ENCODE results near the gene VAMP8.
A peak's percentile ranks its signal among the peaks of the same experiment; 100 is the strongest.
"Not testable (repeated sequence)": the region's sequence is repeated elsewhere in the genome, so short reads cannot be mapped to it uniquely, and the experiment has no call there.

Gene VAMP8

DNA sequence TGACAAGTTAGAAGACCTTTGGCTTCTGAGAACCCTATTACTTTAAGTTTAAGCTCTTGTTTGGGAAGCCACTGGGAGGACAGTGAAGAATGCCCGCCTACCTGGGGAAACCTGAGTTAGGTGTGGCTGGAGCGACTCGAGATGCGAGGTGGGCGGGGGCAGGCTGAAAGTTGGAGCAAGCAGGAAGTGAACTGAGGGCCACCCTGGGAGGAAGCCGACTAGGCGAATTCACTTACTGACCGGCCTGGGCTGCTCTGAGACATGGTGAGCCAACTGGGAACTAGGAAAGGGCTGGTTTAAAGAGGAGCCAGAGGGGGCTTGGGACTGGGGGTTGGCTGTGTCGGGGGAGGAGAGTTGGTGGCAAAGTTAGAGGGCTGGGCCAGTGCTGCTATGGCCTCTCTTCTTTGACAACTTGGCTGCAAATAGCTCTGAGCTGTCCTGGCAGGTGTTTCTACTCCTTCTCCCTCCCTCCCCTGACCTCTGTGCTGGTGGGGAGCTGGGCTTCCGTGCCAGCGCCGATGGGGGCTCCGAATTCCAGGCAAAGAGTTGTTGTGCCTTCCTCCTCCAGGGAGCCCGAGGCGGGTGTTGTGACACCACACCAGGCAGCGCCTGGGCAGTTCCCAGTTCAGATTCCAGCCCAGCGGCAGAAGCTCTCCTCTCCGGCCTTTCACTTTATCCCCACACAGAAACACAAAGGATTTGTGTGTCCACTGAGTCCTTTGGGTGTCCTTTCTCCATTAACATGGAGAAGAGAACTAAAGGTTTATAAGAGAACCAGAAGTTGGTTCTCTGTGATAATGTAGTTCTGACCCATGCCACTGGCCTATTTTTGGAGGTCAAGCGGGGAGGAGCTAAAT lies at the start of gene VAMP8:
Gene VAMP8 (plus strand): TSS at position 201 of the 857 bp plus-strand sequence. CDS start 61 bp downstream, at position 262.
- DNase-seq: peak; percentile 88

DNA sequence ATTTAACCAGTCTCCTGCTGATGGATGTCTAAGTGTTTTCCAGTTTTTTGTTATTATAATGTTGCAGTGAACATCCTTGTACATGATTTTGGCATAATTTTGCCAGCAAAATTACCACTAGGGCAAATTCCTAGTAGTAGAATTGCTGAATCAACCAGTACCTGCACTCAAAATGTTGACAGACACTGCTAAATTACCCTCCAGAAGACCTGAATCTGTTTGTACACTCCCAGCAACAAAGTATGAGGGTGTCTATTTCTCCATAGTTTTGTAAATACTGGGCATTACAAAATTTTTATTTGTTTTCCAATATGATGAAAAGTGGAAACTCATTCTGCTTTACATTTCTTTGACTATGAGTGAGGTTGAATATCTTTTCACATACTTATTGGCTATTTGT lies 49.6 kb upstream of the VAMP8 start:
- no peak for DNase-seq

DNA sequence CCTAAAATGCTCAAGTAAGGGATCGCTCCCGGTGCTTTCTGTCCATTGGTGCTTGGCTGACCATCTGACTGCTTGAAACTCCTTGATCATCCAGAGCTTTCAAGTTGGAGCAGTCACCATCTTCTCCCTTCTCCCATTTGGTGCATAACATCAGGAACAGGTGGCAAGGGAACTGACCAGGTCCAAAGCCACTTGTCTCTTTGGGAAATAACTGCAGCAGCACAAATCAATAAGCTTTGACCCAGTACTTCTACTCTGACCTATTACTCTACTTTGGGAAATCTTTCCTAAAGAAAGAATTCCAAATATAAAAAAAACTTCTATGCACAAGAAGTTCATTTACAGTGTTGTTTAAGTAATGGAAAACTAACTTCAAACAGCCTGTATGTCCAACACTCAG lies 49.0 kb upstream of the VAMP8 start:
- no peak for DNase-seq

DNA sequence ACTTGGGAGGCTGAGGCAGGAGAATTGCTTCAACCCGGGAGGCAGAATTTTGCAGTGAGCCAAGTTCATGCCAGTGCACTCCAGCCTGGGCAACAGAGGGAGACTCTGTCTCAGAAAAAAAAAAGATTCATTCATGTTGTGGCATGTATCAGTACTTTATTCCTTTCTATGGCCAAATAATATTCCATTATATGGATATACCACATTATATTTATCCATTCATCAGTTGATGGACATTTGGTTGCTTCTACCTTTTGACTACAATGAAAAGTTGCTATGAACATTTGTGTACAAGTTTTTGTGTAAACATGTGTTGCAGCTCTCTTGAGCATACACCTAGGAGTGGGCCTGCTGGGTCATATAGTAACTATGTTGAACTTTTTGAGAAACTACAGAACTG lies 47.6 kb upstream of the VAMP8 start:
- DNase-seq: no peak

DNA sequence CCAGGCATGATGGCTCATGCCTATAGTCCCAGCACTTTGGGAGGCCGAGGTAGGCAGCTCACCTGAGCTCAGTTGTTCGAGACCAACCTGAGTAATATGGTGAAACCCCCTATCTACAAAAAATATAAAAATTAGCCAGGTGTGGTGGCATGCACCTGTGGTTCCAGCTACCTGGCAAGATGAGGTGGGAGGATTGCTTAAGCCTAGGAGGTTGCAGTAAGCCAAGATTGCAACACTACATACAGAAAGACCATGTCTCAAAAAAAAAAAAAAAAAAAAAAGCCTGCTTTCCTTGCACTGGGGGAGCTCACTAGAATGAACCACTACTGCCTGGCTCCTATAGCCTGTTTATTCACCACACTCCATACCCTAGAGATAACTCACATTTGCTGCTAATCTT lies 45.8 kb upstream of the VAMP8 start:
- no peak for DNase-seq

DNA sequence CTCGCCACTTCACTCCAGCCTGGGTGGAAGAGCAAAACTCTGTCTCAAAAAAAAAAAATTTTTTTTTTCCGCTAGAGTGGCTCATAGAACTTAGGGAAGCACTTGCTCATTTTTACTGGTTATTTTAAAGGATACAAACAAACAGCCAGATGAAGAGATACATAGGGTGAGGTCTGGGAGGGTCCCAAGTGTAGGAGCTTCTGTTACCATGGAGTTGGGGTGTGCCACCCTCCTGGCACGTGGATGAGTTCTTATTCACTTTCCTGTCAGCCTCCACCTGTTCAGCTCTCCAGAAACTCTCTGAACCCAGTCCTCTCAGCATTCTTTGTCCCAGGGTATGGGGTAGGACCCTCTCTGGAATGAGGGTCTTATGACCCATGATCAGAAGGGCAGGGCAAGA lies 43.3 kb upstream of the VAMP8 start:
- DNase-seq: no peak

DNA sequence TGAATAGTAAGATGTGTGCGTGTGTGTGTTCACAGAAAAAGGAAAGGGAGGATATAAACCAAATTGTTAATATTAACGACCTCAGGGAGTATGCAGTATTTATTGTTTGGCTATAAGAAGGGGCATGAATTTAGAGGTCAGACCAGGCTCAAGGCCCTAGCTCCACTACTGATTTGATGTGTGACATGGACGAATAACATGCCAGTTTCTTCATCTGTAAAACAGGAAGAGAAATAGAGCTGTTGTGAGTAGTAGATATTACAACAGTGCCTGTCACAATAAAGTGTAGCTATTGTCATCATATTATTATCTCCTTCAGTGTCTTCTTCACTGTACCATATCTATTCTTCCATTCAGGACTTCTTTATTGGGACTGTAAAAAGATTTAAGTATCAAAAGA lies 42.5 kb upstream of the VAMP8 start:
- no peak for DNase-seq

DNA sequence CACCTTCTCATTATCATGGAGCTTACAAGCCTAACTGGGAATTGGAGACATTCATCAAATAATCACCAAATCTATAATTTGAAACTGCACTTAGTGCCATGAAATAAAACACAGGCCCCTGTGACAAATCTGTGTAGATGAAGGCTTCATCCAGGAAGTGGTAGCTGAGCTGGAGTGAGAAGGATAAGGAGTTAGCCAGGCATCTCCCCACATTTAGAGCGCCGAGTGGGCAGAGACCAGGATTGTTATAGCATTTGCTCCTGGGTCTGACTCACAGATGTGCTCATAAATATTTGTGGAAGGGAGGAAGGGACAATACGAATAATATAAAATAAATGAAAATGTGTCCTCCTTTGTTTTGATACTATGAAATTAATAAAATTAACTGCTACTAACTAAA lies 40.9 kb upstream of the VAMP8 start:
- DNase-seq: no peak

DNA sequence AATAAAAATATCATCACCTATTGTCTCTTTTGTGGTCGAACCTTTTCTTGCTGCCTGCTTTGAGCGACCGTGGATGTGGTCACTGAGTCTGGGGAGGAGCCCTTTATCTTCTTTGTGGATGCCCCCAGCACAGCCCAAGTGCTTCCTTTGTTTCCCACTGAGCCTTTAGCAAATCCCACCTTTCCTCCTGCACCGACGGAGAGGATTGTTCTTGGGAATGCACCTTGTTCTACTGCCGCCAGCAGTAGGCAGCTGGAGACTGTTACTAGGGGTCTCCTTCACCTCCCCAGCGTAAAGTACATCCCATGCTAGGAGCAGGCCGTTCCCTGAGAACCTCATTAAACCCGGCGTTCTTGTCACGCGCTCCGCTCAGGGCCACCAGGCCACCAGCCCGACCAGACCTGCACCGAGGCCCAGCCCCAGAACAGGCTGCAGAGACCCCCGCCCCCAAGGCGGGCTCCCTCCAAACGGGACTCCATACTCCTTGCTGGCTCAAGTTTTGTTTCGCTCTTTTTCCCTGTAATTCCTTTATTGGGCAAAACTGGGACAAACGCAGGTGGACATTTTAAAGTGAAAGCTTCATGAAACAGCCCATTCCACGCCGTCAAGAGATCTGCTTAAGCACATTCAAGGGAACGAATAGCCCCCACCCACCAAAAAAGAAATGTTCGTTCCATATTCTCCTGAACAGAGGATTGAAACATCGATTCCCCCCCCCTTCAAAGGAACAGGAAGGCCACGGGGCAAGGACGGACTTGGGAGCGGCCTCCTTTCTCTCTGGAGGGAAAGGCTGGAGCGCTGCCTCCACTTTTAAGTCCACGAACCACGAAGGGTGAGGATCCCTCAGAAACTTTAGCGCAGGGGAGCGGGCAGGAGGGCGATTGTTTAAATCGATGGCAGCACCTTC lies 39.5 kb upstream of the VAMP8 start:
- DNase-seq: peak; percentile 77

DNA sequence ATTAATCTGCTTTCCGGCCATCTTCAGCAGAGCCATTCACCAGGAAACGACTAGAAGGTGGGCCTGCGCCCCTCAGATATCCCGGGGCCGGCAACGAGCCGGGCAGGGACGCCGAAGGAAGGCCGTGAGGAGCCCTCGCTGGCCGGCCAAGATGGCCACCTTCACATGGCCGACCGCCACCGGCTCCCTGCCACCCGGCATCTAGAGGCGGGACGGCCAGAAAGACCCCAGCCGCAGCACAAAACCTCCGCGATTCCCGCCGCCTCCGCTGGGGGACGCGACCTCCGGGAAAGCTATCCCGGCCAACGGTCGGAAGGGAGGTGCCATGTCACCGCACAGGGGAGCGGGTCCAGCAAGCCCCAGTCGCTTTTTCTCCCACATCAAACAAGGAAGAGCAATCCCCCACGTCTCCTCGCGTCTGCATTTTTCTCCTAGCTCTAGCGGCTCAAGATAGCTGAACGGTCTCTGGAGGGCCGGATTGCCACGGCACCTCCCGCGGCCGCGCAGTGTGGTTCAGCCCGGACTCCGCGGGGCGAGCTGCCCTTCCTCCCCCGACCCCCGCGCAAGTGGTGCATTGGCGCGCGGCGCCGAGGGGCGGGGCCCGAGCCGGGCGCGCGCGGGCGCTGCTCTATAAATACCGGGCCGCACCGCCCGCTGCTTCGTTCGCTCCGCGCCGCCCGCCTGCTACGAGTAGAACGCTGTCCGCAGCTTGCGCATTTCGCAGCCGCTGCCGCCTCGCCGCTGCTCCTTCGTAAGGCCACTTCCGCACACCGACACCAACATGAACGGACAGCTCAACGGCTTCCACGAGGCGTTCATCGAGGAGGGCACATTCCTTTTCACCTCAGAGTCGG lies 38.7 kb upstream of the VAMP8 start, which contains the start of gene MAT2A:
Gene MAT2A (plus strand): TSS at position 662 of the 854 bp plus-strand sequence. CDS start 120 bp downstream, at position 782.
- DNase-seq: peak; percentile 95

DNA sequence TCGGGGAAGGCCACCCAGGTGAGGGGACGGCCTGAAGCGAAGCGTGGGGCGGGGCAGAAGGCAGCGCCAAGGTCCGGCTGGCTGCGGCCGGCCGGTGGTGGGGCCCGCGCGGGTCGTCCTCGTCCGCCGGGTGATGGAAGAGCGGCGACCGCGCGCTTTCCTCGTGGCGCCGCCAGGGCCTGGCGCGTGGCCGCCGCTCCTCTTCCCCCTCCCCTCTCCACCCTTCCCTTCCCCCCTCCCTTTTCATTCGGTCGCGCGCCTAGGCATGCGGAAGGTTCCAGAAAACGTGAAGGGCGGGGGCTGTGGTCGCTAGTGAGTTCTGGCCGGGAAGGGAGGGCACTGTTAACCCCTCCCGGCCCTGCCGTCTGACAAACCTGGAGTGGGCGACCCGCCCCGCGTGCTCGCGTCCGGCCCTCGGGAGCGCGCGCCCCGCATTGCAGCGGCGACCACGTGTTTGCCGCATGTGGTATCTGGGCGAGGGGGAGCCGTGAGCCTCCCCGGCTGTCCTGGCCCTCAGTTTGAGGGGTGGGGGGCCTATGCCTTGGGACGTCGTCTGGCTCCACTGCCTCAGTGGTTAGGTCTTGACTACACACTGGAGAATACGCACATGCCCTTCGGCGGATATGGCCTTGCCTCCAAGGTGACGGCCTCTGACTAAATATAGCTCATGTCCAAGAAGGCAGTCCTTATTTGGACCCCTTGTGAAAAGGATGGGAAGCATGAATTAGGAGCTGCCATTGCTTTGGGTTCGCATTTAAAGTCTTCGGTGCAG lies 37.8 kb upstream of the VAMP8 start:
- DNase-seq: peak; percentile 92

DNA sequence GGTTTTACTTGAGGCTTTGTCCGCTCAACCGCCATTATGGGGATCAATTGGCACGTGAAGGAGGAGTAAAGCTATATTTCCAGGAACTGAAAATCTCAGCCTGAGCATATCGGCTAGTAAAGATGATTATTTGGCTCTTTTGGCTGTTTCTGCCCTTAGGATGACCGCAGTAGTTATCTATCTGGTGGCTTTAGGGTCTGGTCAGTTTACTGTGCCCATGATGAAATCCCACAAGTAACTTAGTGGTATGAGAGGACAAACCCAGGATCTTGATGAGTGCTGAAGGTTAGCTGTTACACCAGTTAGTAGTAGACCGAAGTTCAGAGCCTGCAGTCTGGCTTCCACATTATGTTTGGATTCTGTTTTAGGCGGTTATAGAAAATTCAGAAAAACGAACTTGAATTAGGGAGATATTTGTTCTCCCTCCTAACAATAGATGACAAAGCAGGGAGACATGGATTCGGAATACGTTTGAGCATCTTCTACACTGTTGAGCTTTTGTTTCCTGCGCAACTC lies 37.2 kb upstream of the VAMP8 start:
- DNase-seq: no peak

DNA sequence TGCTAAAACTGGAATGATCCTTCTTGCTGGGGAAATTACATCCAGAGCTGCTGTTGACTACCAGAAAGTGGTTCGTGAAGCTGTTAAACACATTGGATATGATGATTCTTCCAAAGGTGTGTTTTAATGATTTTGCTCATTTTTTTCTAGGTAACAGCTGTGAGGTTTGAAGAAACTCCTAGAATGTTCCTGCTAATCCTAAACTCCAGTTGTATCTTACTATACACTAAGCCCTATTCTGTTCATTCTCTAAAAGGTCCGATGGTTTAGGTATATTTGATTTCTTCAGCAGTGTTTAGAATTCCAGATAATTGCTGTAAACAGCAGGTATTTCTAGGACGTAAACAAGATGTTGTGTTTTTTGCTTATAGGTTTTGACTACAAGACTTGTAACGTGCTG lies 36.1 kb upstream of the VAMP8 start:
- DNase-seq: no peak

DNA sequence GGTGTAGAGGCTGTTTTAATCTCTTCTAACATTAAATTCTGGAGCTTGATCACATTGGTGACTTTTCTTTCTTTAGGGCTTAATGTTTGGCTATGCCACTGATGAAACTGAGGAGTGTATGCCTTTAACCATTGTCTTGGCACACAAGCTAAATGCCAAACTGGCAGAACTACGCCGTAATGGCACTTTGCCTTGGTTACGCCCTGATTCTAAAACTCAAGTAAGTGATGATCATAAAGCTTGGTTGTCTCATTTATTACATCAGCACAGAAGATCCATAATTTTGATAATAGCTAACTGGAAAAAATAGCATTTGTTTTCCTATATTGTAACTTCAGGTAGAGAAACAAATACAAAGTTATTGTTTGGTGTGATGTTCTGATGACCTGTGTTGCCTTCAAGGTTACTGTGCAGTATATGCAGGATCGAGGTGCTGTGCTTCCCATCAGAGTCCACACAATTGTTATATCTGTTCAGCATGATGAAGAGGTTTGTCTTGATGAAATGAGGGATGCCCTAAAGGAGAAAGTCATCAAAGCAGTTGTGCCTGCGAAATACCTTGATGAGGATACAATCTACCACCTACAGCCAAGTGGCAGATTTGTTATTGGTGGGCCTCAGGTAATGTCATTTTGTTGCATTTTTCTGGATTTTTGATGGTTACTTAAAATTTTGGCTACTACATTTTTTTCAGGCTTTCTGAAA lies 35.5 kb upstream of the VAMP8 start:
- DNase-seq: no peak

DNA sequence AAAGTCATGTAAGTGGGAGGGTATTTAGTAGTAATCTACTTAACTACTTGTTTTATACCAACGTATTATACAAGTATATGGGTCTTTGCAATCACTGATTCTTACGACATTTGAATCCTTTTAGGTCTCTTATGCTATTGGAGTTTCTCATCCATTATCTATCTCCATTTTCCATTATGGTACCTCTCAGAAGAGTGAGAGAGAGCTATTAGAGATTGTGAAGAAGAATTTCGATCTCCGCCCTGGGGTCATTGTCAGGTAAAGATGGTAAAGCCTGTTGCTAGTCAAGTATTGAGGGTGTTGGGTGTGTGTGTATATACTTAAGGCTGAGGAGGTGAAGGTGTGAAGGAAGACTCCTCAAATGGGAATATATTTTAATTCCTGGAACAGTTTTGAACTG lies 34.6 kb upstream of the VAMP8 start:
- no peak for DNase-seq

DNA sequence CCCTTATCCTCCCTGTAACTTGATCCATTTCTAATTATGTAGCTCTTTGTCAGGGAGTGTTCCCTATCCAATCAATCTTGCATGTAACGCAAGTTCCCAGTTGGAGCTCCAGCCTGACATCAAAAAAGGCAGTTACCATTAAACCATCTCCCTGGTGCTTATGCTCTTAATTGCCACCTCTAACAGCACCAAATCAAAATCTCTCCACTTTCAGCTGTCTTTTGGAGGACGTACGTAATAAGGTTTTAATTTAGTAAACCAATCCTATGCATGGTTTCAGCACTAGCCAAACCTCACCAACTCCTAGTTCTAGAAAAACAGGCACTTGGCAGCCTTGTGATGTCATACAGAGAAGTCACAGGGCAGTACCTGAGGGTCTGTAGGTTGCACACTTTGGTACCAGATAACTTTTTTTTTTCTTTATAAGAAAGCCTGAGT lies 33.1 kb upstream of the VAMP8 start:
- DNase-seq: not testable (repeated sequence)

DNA sequence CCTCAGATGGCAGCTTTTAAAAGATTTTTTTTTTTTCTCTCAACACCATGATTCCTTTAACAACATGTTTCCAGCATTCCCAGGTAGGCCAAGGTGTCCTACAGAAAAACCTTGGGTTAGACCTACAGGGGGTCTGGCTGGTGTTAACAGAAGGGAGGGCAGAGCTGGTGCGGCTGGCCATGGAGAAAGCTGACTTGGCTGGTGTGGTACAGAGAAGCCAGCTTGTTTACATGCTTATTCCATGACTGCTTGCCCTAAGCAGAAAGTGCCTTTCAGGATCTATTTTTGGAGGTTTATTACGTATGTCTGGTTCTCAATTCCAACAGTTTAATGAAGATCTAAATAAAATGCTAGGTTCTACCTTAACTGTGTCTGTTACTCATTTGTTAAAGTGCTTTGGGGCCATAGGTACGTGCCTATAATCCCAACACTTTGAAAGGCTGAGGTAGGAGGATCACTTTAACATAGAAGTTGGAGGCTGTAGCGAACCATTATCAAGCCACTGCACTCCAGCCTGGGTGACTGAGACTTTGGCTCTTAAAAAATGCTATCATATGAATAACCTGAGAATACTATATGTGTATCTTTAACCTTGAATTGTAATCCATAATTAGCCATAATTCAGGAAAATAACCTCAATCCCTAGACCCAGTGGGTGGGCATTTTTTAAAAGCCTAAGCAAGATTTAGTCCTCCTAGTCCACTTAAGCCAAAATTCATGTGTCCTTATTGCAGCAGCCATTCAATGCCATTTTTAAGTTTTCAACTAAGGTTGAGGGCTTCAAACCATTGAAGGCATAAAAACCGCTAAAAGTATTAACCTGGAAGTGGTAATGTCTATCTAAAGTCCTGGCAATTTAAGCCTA lies 32.2 kb upstream of the VAMP8 start:
- not testable (repeated sequence) for DNase-seq

DNA sequence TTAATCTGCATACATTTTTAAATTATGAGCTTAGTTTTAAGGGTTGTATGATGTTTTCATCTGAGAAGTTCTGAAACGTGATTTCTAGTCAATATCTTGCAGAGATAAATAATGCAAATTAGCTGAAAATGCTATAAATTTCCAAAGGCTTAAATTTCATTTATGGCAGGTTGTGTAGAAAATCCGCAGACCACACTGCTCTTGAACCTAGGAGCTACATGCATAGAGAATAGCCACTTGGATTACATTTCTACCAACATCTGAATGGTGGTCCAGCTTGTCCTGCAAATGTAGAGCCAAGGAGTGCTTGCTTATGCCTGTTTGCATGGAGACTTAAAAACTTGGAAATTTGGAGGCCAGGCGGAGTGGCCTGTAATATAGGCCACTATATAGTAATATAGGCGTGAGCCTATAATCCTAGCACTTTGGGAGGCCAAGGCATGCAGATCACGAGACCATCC lies 31.6 kb upstream of the VAMP8 start:
- no peak for DNase-seq

DNA sequence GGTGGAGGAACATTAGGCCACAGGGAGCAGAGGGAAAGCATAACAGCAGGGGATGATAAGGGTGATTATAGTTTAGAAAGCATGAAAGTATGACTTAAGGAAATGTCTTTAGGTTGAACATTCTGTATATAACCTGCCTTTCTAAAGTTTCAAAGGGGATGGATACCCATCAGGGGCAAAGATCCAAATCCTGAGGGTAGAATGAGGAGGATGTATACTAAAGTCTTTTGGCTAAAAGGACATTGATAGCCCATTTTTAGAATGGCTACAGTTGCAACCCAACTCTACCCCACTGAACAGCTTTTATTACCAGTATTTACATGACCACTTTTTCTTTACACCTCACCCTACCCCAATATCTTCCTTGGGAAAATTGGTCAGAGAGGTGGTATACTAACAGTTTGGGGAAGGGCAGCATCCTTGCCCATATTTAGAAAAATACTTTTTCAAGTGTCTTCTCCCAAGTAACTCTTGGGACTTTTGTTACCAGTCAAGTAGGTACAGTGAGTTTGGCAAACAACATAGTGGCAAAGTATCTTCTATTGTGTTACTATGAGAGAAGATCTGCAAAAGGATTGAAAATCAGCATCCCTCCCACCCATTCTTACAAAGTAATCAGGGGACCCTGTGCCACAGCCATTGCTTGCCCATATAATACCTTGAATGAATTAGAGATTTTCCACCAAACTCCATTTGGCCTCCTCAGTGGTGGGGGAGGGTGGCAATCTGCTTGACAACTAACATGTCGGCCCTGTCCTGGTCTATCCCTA lies 30.1 kb upstream of the VAMP8 start:
- peak; percentile 51 for DNase-seq

All from activated effector memory CD4-positive, alpha-beta T cell treated with anti-CD3 and anti-CD28 coated beads, Interleukin-2, amount 50 U/mL, for 16 hours (primary cell).